BE2C (cell line): Measurements from ENCODE around the gene KCNH2. TPM values are rescaled to one million over a fixed set of nuclear protein-coding genes. Genes with fewer than 3 reads are reported as not detected.
"Not testable (repeated sequence)": the region's sequence is repeated elsewhere in the genome, so short reads cannot be mapped to it uniquely, and the experiment has no call there.

Experiments
- DNase-seq: peaks from one replicate; pipeline ENCODE4 v3.0.0-alpha.2; 2020
- H3K27me3 ChIP-seq: fragments of 250-450 bp; sonication (Bioruptor Pico); 2 replicates; pipeline ENCODE4 v1.5.1; 2020; ENCODE audit warnings: mild to moderate bottlenecking
- H3K36me3 ChIP-seq: fragments of 250-450 bp; sonication (Bioruptor Pico); 2 replicates; pipeline ENCODE4 v1.5.1; 2020; ENCODE audit warnings: mild to moderate bottlenecking
- H3K4me1 ChIP-seq: fragments of 250-450 bp; sonication (Bioruptor Pico); 2 replicates; pipeline ENCODE4 v1.5.1; 2020
- H3K4me3 ChIP-seq: 2 replicates; pipeline ENCODE4 v1.5.1; 2011; ENCODE audit warnings: low read depth, low read length
- H3K9me3 ChIP-seq: fragments of 250-450 bp; sonication (Bioruptor Pico); 2 replicates; pipeline ENCODE4 v1.5.1; 2020
- CTCF ChIP-seq: IDR thresholded peaks from 2 replicates; pipeline ENCODE4 v1.5.1; 2012; ENCODE audit warnings: mild to moderate bottlenecking, low read depth, low read length
- polyA plus RNA-seq: library from polyadenylated mRNA; unstranded; fragments of >200 nt; gene quantifications from one replicate; pipeline ENCODE4 v1.2.1, GENCODE V29; 2012; ENCODE audit warnings: low read depth, missing spikeins; ENCODE audit not compliant: insufficient read length, insufficient read depth

Gene KCNH2
- 637 TPM for polyA plus RNA-seq

- peak; percentile 89 for DNase-seq
- peaks cover 10% of the 10 kb centered on the region for H3K36me3 ChIP-seq
- no peaks in the 10 kb centered on the region for H3K27me3 ChIP-seq
- peaks cover 39% of the 10 kb centered on the region for H3K4me1 ChIP-seq
- peak within 1 kb of the TSS; percentile 72 for H3K4me3 ChIP-seq
- H3K9me3 ChIP-seq = no peaks in the 10 kb centered on the region
- no peak for TF ChIP-seq CTCF
Observed at GRCh38 chr7:150978126-150978789, at the start of gene KCNH2. TSS of gene KCNH2 (minus strand) at chr7:150978321. CDS start at chr7:150977913, 408 bp downstream.

- not testable (repeated sequence) for DNase-seq, H3K9me3 ChIP-seq, H3K4me1 ChIP-seq, H3K36me3 ChIP-seq, H3K27me3 ChIP-seq
- peak overlapping the region; percentile 91 for H3K4me3 ChIP-seq
Observed at GRCh38 chr7:151027728-151028130, 49.6 kb upstream of the KCNH2 start.

GRCh38 chr7:151026771-151027727 lies 48.9 kb upstream of the KCNH2 start:
- H3K4me1 ChIP-seq, H3K4me3 ChIP-seq, H3K36me3 ChIP-seq, H3K27me3 ChIP-seq, H3K9me3 ChIP-seq, DNase-seq: not testable (repeated sequence)

- Histone ChIP-seq H3K4me3 (no peak overlapping the region), H3K4me1 (no peaks in the 10 kb centered on the region), H3K27me3 (no peaks in the 10 kb centered on the region), H3K36me3 (no peaks in the 10 kb centered on the region), H3K9me3 (no peaks in the 10 kb centered on the region)
- TF ChIP-seq CTCF = no peak
- no peak for DNase-seq
Observed at GRCh38 chr7:151025924-151026671, 48.0 kb upstream of the KCNH2 start.

- no peak for DNase-seq
- Histone ChIP-seq H3K36me3 (no peaks in the 10 kb centered on the region), H3K9me3 (no peaks in the 10 kb centered on the region), H3K27me3 (no peaks in the 10 kb centered on the region), H3K4me3 (no peak within 1 kb of the TSS), H3K4me1 (no peaks in the 10 kb centered on the region)
- TF ChIP-seq CTCF = no peak
Observed at GRCh38 chr7:151024435-151025056, 46.4 kb upstream of the KCNH2 start, which contains the start of gene ATG9B. TSS of gene ATG9B (minus strand) at chr7:151024494. CDS start at chr7:151024423, 71 bp downstream.

- H3K4me1 ChIP-seq = peaks cover 2% of the 10 kb centered on the region; the same call in 1 of the 2 replicates
- H3K4me3 ChIP-seq = no peak overlapping the region
- no peaks in the 10 kb centered on the region for H3K9me3 ChIP-seq
- TF ChIP-seq CTCF = no peak
- no peak for DNase-seq
- no peaks in the 10 kb centered on the region for H3K27me3 ChIP-seq
- H3K36me3 ChIP-seq = no peaks in the 10 kb centered on the region
Observed at GRCh38 chr7:151023232-151023631, 45.1 kb upstream of the KCNH2 start.
